ENCODE measurements around the gene PXDN. TPM values are rescaled to one million over a fixed set of nuclear protein-coding genes. Genes with fewer than 3 reads are reported as not detected.

Gene PXDN
- total and polyA plus RNA-seq, 4 donors, result 10.6 to 109 (median 81.7) TPM

DNA sequence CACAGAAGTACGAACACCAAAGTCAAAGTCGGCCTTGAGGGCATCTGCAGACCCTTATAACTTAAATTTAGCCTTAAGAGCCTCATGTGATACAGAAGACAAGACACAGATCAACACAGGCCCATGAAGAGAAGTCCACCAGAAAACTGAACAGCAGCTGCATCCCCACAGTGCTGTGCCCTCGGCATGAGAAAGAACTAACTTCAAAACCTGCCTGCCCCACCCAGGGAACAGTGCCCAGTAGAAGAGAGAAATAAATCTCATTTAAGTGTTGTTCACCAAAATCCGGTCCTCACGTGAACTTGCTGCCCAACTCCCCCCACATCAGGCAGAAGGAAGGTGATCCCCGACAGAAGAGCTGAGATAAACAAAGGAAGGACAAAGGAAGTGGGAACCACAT, 73.7 kb downstream of the PXDN start:
- 66 to 68% methylated on average over 6 of the region's 6 CpGs for WGBS, 2 donors
- Histone ChIP-seq H3K9me3 (ENCODE audit: control insufficient read depth, low read length) (no peaks in the 10 kb centered on the region), H3K36me3 (ENCODE audit: control insufficient read depth in 1 of 2, insufficient read depth in 2 of 2, low read length in 1 of 2) (peaks cover 5 to 8% of the 10 kb centered on the region in 2 donors), H3K4me1 (ENCODE audit: control insufficient read depth in 1 of 2, insufficient read depth in 2 of 2, low read length in 2 of 2) (no peaks in the 10 kb centered on the region), H3K27me3 (ENCODE audit: control insufficient read depth in 1 of 2, insufficient read depth in 2 of 2, low read length in 1 of 2) (no peaks in the 10 kb centered on the region), H3K4me3 (ENCODE audit: low read length in 2 of 2) (no peak overlapping the region), H3K27ac (ENCODE audit: low read depth in 1 of 2, low read length in 2 of 2) (no peak overlapping the region)
- DNase-seq (no peak), ATAC-seq (ENCODE audit: low FRiP score) (no peak)
- intact Hi-C loops (cut with DNase I), result no loop called here

DNA sequence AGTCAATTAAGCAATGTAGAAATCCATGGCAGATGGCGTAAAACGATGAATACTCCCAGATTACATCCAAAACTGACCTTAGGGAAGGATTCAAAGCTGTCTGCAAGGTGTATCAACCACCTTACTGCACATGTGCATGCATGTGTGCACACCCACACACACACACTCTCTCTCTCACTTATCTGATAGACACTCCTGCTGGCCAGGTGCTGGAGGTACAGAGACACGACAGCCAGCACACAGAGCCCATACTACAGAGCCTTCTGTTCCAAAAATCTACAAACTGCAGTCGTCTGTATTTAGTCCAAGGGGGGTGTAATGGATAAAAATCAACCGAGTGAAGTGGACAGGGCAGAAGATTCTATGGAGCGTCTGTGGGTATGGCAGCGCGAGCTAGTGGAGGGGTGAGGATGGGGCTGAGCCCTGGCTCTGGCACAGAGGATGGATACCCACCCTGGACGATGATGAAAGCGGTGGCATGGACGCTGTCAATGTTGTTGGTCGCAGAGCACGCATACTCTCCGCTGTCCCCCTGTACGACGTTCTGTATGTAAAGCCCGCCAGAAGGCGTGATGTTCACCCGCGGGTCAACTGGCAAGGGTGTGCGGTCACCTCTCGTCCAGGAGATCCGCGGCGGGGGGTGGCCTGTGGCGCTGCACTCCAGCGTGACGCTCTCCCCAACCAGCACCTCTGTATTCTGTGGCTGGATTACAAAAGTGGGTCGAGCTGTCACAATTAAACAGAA, 78.4 kb downstream of the PXDN start:
- DNase-seq, result no peak
- ATAC-seq (ENCODE audit: low FRiP score), result no peak
- Histone ChIP-seq H3K9me3 (ENCODE audit: control insufficient read depth, low read length) (no peaks in the 10 kb centered on the region), H3K4me3 (ENCODE audit: low read length in 2 of 2) (no peak overlapping the region), H3K4me1 (ENCODE audit: control insufficient read depth in 1 of 2, insufficient read depth in 2 of 2, low read length in 2 of 2) (no peaks in the 10 kb centered on the region), H3K27me3 (ENCODE audit: control insufficient read depth in 1 of 2, insufficient read depth in 2 of 2, low read length in 1 of 2) (no peaks in the 10 kb centered on the region), H3K27ac (ENCODE audit: low read depth in 1 of 2, low read length in 2 of 2) (no peak overlapping the region), H3K36me3 (ENCODE audit: control insufficient read depth in 1 of 2, insufficient read depth in 2 of 2, low read length in 1 of 2) (peaks cover 5 to 12% of the 10 kb centered on the region in 2 donors)
- 92% methylated on average over 29 of the region's 29 CpGs for WGBS, 2 donors
- intact Hi-C loops (cut with DNase I), result no loop called here

DNA sequence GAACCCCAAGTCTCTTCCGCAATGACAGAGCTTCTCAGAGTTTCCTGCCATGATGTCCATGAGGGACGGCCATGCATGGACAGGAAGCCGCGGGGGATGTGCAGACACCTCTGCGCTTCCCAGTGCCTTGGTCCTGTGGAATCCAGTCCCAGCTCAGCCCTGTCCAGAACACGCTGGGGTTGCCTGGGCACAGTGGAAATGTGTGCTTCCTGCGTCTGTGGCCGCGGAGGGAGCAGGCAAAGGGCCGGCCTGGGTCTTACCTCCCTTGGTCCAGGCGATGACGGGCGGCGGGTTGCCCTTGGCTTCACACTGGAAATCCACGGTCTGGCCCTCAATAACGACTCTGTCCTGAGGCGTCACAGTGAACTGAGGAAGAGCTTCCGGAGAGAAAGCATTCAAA, 79.6 kb downstream of the PXDN start:
- Histone ChIP-seq H3K9me3 (ENCODE audit: control insufficient read depth, low read length) (no peaks in the 10 kb centered on the region), H3K36me3 (ENCODE audit: control insufficient read depth in 1 of 2, insufficient read depth in 2 of 2, low read length in 1 of 2) (peaks cover 5 to 16% of the 10 kb centered on the region in 2 donors), H3K27me3 (ENCODE audit: control insufficient read depth in 1 of 2, insufficient read depth in 2 of 2, low read length in 1 of 2) (no peaks in the 10 kb centered on the region), H3K27ac (ENCODE audit: low read depth in 1 of 2, low read length in 2 of 2) (no peak overlapping the region), H3K4me1 (ENCODE audit: control insufficient read depth in 1 of 2, insufficient read depth in 2 of 2, low read length in 2 of 2) (no peaks in the 10 kb centered on the region), H3K4me3 (ENCODE audit: low read length in 2 of 2) (no peak overlapping the region)
- WGBS, 2 donors, result 84 to 87% methylated on average over 18 of the region's 18 CpGs
- peak in 1 of 2 donors; percentile 72 for DNase-seq
- intact Hi-C loops (cut with DNase I), result no loop called here
- no peak for ATAC-seq (ENCODE audit: low FRiP score)

DNA sequence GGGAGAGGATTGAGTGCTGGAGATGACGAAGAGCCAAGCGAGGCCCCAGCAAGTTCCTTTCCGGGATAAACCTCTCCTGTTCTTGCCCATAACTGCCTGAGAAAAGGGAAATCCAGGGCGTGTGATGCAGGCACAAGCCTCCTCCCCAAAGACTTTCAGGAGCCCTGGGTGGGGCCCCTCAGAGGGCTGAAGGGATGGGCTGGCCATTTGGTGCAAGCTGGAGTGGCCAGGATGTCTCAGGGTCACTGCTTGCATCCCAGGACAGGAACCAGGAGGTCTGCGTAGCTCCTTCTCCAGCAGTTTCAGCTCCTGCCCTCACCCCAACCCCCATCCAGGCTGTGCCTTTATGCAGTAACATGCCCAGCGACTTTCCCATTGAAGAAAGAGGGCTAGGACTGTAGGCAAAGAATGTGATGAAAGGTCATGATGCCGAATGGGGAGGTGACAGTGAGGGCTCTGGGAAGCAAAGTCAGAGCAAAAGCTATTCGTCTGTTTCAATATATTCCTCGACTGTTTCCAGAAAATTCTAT, 80.2 kb downstream of the PXDN start:
- H3K4me1 ChIP-seq (ENCODE audit: control insufficient read depth in 1 of 2, insufficient read depth in 2 of 2, low read length in 2 of 2), result no peaks in the 10 kb centered on the region
- no peak overlapping the region for H3K27ac ChIP-seq (ENCODE audit: low read depth in 1 of 2, low read length in 2 of 2)
- intact Hi-C loops (cut with DNase I), result no loop called here
- peaks cover 5 to 16% of the 10 kb centered on the region in 2 donors for H3K36me3 ChIP-seq (ENCODE audit: control insufficient read depth in 1 of 2, insufficient read depth in 2 of 2, low read length in 1 of 2)
- WGBS, 2 donors, result 76 to 82% methylated on average over 9 of the region's 9 CpGs
- H3K9me3 ChIP-seq (ENCODE audit: control insufficient read depth, low read length), result no peaks in the 10 kb centered on the region
- H3K27me3 ChIP-seq (ENCODE audit: control insufficient read depth in 1 of 2, insufficient read depth in 2 of 2, low read length in 1 of 2), result no peaks in the 10 kb centered on the region
- DNase-seq (no peak), ATAC-seq (ENCODE audit: low FRiP score) (no peak)
- H3K4me3 ChIP-seq (ENCODE audit: low read length in 2 of 2), result no peak overlapping the region

DNA sequence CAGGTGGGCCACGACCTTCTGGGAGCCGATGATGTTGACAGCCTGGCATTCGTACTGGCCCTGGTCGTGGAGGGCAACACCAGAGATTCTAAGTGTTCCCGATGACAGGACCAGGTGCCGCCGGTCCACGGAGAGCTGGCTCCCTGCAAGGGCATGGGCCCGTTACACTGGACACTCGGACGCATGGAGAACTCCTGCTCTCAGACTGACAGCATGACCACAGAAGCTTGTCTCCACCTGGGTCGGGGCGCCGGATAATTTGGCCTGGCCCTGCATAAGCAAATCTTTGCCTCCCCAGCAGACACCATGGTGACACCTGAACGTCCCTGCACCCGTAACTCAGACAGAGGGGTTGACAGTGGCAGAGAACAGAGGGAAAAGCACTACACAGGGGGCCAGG, 80.7 kb downstream of the PXDN start:
- Histone ChIP-seq H3K36me3 (ENCODE audit: control insufficient read depth in 1 of 2, insufficient read depth in 2 of 2, low read length in 1 of 2) (peaks cover 5 to 18% of the 10 kb centered on the region in 2 donors), H3K27ac (ENCODE audit: low read depth in 1 of 2, low read length in 2 of 2) (no peak overlapping the region), H3K9me3 (ENCODE audit: control insufficient read depth, low read length) (no peaks in the 10 kb centered on the region), H3K27me3 (ENCODE audit: control insufficient read depth in 1 of 2, insufficient read depth in 2 of 2, low read length in 1 of 2) (no peaks in the 10 kb centered on the region), H3K4me1 (ENCODE audit: control insufficient read depth in 1 of 2, insufficient read depth in 2 of 2, low read length in 2 of 2) (no peaks in the 10 kb centered on the region), H3K4me3 (ENCODE audit: low read length in 2 of 2) (no peak overlapping the region)
- 87 to 89% methylated on average over 16 of the region's 16 CpGs for WGBS, 2 donors
- ATAC-seq (ENCODE audit: low FRiP score), result no peak
- DNase-seq, result peak in 1 of 2 donors; percentile 64
- intact Hi-C loops (cut with DNase I), result no loop called here

DNA sequence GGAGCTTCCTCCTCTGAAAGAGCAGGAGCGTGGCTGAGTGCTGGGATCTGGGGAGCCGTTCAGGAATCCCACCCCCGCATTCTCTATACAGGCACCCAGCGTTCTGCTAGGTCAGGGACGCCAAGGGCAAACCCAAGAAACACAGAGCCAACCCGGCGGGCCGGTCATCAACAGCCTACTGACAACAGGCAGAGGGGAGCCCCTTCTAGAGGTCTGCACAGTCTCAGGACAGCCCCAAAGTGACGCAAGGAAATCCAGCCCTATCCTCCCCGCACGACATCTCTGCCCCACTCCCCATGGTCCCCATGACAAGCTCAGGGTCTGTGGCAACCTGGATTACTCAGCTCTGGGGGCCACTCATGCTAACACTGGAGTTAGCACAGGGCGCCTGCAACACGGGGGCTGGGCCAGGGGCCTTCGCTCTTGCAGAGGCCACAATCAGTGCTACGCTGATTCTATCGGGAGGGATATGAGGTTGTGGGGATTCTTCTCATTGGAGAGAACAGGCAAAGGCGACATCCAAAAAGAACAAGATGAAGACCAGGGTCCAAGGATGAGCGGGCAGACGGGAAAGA, 81.6 kb downstream of the PXDN start:
- peaks cover 5 to 18% of the 10 kb centered on the region in 2 donors for H3K36me3 ChIP-seq (ENCODE audit: control insufficient read depth in 1 of 2, insufficient read depth in 2 of 2, low read length in 1 of 2)
- H3K4me1 ChIP-seq (ENCODE audit: control insufficient read depth in 1 of 2, insufficient read depth in 2 of 2, low read length in 2 of 2), result no peaks in the 10 kb centered on the region
- H3K9me3 ChIP-seq (ENCODE audit: control insufficient read depth, low read length), result no peaks in the 10 kb centered on the region
- no peak overlapping the region for H3K4me3 ChIP-seq (ENCODE audit: low read length in 2 of 2)
- H3K27me3 ChIP-seq (ENCODE audit: control insufficient read depth in 1 of 2, insufficient read depth in 2 of 2, low read length in 1 of 2), result no peaks in the 10 kb centered on the region
- 89 to 90% methylated on average over 19 of the region's 19 CpGs for WGBS, 2 donors
- H3K27ac ChIP-seq (ENCODE audit: low read depth in 1 of 2, low read length in 2 of 2), result no peak overlapping the region
- ATAC-seq (ENCODE audit: low FRiP score) (no peak), DNase-seq (peak in 1 of 2 donors; percentile 68)
- intact Hi-C loops (cut with DNase I), result no loop called here

DNA sequence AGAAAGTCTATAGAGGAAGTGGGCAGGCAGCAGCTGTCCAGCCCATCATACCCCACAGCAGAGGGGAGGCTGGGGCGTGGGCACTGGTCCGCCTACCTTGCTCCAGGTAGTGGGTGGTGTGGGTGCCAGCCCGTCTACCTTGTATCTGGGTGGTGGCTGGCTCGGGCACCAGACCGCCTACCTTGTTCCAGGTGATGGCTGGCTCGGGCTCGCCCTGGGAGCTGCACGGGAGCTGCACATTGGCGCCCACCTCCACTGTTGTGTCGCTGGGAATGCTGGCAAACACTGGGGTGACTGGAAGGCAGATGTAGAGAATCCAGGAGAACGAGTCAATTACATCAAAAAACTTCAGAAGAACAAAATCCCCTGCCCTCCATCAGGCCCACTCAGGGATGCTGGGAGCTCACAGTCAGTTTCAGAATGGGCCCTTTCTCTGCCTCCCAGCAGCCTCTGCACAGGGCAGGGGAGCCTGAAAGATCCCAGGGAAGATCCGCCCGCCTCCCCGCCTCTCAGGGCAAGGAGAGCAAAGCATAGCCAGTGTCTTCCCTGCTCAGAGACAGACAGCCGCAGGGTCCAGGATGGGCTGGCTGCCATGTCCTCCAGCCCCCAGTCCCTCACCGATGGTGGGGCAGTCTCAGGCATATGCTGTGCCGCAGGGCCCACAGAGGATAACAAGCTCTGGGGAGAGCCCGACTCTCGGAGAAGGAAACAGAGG, 82.3 kb downstream of the PXDN start:
- no peak for DNase-seq
- H3K27me3 ChIP-seq (ENCODE audit: control insufficient read depth in 1 of 2, insufficient read depth in 2 of 2, low read length in 1 of 2), result no peaks in the 10 kb centered on the region
- H3K4me1 ChIP-seq (ENCODE audit: control insufficient read depth in 1 of 2, insufficient read depth in 2 of 2, low read length in 2 of 2), result no peaks in the 10 kb centered on the region
- H3K4me3 ChIP-seq (ENCODE audit: low read length in 2 of 2), result no peak overlapping the region
- peaks cover 5 to 18% of the 10 kb centered on the region in 2 donors for H3K36me3 ChIP-seq (ENCODE audit: control insufficient read depth in 1 of 2, insufficient read depth in 2 of 2, low read length in 1 of 2)
- 86 to 90% methylated on average over 19 of the region's 19 CpGs for WGBS, 2 donors
- intact Hi-C loops (cut with DNase I), result no loop called here
- ATAC-seq (ENCODE audit: low FRiP score), result no peak
- no peaks in the 10 kb centered on the region for H3K9me3 ChIP-seq (ENCODE audit: control insufficient read depth, low read length)
- no peak overlapping the region for H3K27ac ChIP-seq (ENCODE audit: low read depth in 1 of 2, low read length in 2 of 2)

DNA sequence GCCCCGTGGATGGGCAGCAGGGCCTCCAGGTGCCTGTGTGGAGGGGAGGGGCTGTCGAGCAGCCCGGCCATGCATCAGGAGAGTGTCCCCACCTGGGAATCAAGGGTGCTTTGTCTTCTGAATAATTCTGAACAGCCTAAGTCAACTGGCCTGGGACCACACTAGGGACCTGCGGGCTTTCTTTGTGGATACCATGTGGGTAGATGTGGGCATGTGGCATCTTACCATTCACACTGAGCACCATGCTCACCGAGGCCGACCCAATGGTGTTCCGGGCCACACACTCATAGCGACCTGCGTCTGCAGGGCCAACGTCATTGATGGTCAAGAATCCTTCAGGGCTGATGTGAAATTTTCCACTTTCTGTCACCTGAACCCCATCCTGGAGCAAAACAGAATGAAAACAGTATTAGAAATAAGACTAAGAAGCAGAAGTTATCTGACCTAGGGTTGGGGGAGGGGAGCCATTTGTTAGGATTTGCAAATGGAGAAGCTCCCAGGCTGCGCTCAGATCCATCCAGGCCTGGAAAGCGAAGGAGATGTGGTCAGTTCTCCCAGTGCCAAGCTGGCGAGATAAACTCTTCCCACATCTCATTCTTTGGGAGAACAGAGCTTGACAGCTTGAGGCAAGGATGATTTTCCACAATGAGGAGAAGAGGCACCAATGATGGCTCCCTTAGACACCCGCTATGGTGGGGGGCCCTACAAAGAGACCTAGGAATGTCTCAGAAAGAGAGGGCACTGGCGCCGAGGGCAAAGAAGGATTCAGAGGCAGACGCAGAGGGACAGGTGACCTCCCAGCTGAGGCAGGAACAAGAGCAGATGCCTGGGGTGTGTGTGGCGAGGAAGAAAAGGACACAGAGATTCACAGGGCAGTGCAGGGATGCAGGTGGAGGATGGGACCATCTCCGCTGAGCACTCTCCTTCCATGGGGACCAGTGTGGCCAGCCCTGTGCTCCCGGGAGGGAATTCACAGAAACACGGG, 83.4 kb downstream of the PXDN start:
- intact Hi-C loops (cut with DNase I), result no loop called here
- DNase-seq, result no peak
- H3K27ac ChIP-seq (ENCODE audit: low read depth in 1 of 2, low read length in 2 of 2), result no peak overlapping the region
- WGBS, 2 donors, result 89 to 91% methylated on average over 21 of the region's 21 CpGs
- no peaks in the 10 kb centered on the region for H3K4me1 ChIP-seq (ENCODE audit: control insufficient read depth in 1 of 2, insufficient read depth in 2 of 2, low read length in 2 of 2)
- no peaks in the 10 kb centered on the region for H3K9me3 ChIP-seq (ENCODE audit: control insufficient read depth, low read length)
- H3K4me3 ChIP-seq (ENCODE audit: low read length in 2 of 2), result no peak overlapping the region
- H3K27me3 ChIP-seq (ENCODE audit: control insufficient read depth in 1 of 2, insufficient read depth in 2 of 2, low read length in 1 of 2), result no peaks in the 10 kb centered on the region
- peaks cover 0 to 17% of the 10 kb centered on the region in 2 donors for H3K36me3 ChIP-seq (ENCODE audit: control insufficient read depth in 1 of 2, insufficient read depth in 2 of 2, low read length in 1 of 2)
- ATAC-seq (ENCODE audit: low FRiP score), result no peak
